SK-N-MC (cell line): ENCODE measurements around the gene SOX6.

Source experiments
- EZH2 ChIP-seq: fragments of 200-600 bp; sonication (generic); IDR thresholded peaks from one replicate; pipeline ENCODE4 v1.6.1; 2017; ENCODE audit warnings: antibody characterized with exemption
- POLR2AphosphoS5 ChIP-seq: IDR thresholded peaks from 2 replicates; pipeline ENCODE4 v1.6.1; 2012; ENCODE audit warnings: mild to moderate bottlenecking, low read depth, low read length, borderline replicate concordance

- TF ChIP-seq POLR2AphosphoS5 (no peak), EZH2 (no peak)
These were observed 397.4 kb downstream of the SOX6 start for GRCh38 chr11:15958910-15959309.
